HL-60/S4 treated with phorbol 12-myristate 13-acetate at 8.2 ng/mL for 4 days and 3 days (cell line): ENCODE measurements around the gene GPHN.
"Not testable (repeated sequence)": the region's sequence is repeated elsewhere in the genome, so short reads cannot be mapped to it uniquely, and the experiment has no call there.

Experiments
- in situ Hi-C: fragments of 300-500 bp; cut with MboI; formaldehyde crosslinking; loops from 2 replicates; pipeline ENCODE4 v1.15.0; 2022; ENCODE audit warnings: low sequenced_read_pairs

Gene GPHN

DNA sequence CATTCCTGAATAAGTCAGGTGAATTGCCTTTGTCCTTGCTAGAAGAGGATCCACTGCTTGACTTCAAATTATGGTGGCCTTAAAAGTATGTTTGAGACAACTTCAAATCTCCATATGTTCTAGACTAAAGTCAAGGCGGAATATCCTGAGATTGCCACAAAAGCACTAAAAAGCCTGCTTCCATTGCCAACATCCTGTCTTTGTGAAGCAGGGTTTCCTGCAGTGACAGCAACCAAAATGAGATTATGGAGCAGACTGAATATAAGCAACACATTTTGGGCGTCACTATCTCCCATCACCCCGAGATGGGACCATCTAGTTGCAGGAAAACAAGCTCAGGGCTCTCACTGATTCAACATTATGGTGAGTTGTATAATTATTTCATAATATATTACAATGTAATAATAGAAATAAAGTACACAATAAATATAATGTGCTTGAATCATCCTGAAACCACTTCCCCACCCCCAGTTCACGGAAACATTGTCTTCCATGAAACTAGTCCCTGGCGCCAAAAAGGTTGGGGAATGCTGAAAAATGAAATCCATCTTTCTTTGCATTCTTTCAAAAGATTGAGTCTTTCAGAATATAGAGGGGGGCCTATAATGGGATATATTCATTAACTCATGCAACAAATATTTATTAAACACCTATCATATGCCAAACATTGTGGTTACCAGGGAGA lies 143.7 kb downstream of the GPHN start:
- in situ Hi-C loops: no loop called here

DNA sequence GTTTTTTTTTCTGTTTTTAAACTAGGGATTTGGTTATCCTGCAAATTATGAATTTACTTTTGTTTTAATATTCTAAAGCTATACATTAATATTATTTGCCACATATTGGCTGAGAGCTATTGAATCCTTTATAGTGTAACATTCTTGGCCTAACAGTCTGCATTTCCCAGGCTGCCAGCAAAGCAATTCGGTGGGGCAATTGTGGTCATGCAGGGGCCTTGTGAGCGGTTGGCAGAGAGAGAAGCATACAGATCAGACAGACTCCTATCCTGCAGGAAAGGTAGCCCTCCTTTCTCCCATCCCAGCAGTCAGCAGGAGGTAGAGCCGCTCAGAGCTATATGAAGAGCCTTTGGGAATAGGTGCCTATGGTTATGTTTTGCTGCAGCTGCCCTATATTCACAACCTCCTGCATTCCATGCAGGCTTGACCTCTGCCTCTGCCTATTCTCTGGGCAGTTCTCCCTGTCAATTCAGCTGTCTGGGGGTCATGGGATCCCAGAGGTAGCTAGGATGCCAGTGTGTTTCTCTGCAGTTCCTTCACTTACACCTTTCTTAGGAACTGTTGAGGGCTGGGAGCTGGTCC lies 144.7 kb downstream of the GPHN start:
- in situ Hi-C loops: no loop called here

DNA sequence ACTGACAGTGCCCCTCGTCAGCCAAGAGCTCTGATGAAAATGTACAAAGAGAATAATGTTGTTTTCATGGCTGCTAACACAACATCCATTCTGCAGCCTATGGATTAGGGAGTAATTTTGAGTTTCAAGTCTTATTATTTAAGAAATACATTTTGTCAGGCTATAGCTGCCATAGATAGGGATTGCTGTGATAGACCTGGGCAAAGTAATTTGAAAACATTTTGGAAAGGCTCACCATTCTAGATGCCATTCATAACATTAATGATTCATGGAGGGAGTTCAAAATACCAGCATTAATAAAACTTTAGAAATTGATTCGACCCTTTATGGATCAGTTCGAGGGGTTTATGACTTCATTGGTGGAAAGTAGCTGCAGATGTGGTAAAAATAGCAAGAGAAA lies 149.8 kb downstream of the GPHN start:
- in situ Hi-C loops: no loop called here

DNA sequence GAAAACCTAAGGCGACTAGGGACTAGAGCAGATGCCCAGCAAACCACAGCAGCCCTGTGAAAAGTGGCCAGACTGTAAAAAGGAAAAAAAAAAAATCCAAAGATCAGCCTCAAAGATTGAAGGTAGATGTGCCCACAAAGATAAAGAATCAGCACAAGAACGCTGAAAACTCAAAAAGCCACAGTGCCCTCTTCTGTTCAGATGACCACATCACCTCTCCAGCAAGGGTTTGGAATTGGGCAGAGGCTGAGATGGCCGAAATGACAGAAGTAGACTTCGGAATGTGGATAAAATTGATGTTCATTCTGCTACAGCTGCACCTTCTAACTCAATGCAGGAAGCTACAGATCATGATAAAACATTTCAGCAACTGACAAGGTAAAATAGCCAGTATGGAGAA lies 154.4 kb downstream of the GPHN start:
- in situ Hi-C loops: no loop called here

DNA sequence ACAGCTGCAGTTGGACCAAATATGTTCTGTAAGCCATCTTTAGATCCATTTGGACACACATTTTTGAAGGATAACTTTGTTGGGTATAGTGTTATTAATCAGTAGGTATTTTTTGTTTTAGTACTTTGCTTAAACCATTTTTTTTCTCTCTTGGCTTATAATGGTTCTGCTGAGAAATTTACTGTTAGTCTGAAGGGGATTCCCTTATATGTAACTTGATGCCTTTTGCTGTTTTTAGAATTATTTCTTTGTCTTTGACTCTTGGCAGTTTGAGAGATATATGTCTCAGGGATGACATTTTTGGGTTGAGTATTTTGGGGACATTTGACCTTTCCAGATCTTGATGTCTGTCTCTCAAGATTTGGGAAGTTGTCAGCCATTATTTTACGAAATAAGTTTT lies 169.8 kb downstream of the GPHN start:
- in situ Hi-C loops: no loop called here

DNA sequence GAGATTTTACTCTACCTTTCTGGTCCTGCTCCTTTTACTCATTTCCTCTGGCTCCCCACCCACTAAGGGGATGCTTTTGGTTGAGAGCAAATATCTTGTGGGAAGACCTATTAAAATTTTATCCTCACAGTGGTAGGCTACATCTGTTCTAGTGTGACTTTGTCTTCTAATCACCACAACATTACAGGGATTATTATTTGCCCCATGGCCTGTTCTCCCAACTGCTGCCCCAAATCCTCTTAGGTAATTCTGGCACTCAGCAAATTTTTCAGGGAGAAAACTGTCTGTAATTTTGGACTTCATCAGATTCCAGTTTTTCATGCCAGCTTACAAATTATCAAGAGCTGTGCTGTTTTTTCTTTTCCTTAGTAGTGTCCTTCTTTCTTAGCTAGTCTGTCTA lies 172.3 kb downstream of the GPHN start:
- in situ Hi-C loops: no loop called here

DNA sequence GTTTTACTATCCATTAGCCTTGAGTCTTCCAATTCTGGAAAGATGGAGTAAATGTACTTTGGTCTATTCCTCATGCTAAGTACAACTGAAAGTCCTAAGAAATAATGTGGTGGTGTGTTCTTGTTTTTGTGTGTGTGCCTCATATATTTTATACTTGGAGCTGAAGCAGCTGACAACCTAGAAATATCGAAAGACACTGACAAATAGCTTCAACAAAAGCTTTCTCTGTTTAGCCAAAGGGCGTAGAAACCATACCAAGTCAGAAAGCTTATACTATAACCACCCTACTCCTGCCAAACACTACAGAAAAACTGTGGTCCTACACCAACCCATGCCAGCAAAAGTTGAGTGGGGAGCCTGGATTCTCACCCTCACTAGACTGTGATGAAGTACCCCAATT lies 188.4 kb downstream of the GPHN start:
- in situ Hi-C loops: no loop called here

DNA sequence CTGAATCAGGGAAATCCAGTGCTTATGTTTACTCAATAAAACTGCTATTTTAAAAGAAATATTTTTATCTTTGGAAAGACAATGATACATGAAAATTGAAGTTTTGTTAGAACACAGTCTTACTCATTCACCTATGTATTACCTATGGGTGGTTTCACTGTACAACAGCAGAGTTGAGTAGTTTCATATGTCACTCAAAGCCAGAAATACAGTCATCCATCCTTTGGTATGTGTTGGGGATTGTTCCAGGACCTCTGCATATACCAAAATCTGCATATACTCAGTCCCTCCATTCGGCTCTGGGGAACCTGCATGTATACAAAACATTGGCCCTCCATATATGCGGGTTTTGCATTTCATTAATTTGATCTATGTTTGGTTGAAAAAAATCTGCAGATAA lies 190.6 kb downstream of the GPHN start:
- in situ Hi-C loops: no loop called here

DNA sequence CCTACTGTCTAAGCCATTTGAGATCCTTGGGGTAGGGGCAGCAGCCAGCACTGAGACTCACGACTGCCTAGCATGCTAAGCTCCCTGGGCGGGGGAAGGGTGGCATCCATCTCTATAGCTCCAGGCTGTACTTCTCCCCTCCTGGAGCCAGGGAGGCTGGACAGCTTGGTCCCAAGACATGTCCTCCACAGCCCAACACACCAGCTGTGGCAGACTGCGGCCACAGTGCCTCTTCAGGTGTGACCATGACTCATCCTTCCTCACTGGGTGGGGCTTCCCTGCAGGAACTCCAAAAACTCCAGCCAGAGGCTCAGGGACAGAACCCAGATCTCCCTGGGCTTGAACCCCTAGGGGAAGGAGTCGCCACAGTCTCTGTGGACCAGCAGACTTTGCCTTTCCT lies 193.9 kb downstream of the GPHN start:
- in situ Hi-C loops: no loop called here

DNA sequence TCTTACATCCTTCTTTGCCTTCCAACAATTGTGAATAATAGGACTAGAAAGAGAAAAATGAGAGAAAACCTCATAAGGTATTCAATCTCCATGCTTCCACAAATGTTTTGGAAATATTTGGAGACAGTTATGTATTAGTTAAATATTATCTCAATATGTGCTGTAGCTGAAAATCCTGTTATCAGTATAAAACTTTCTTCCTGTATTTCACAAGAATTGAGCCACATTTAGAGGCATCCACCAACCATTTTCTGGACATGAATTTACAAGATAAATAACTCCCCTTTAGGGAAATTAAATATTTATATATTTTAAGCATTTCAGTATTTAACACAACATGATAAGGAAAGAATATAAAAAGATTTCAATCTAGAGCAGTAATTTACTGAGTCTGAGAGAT lies 200.3 kb downstream of the GPHN start:
- in situ Hi-C loops: no loop called here

DNA sequence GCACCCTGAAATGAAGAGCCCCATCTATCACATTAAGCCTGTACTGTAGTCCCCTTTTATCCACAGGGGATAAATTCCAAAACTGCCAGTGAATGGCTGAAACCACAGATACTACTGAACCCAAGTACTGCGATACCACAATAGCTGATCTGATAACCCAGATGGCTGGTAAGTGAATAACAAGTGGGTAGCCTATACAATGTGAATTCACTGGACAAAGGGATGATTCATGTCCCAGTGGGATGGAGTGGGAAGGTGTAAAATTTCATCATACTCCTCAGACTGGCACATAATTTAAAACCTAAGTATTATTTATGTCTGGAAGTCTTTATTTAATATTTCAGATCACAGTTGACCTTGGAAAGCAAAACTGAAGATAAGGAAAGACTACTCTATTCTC lies 201.3 kb downstream of the GPHN start:
- in situ Hi-C loops: no loop called here

DNA sequence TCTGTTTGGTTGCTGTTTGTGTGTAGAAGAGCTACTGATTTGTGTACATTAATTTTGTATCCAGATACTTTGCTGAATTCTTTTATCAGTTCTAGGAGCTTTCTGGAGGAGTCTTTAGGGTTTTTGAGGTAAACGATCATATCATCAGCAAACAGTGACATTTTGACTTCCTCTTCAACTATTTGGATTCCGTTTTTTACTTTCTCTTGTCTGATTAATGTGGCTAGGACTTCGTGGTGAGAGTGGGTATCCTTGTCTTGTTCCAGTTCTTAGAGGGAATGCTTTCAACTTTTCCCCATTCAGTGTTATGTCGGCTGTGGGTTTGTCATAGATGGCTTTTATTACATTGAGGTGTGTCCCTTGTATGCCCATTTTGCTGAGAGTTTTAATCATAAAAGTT lies 206.3 kb downstream of the GPHN start:
- in situ Hi-C loops: not testable (repeated sequence)

DNA sequence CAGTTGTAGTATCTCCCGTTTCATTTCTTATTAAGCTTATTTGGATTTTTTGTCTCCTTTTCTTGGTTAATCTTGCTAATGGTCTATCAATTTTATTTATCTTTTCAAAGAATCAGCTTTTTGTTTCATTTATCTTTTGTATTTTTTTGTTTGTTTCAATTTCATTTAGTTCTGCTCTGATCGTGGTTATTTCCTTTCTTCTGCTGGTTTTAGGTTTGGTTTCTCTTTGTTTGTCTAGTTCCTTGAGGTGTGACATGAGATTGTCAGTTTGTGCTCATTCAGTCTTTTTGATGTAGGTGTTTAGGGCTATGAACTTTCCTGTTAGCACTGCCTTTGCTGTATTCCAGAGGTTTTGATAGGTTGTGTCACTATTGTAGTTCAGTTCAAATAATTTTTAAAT lies 207.4 kb downstream of the GPHN start:
- in situ Hi-C loops: not testable (repeated sequence)

DNA sequence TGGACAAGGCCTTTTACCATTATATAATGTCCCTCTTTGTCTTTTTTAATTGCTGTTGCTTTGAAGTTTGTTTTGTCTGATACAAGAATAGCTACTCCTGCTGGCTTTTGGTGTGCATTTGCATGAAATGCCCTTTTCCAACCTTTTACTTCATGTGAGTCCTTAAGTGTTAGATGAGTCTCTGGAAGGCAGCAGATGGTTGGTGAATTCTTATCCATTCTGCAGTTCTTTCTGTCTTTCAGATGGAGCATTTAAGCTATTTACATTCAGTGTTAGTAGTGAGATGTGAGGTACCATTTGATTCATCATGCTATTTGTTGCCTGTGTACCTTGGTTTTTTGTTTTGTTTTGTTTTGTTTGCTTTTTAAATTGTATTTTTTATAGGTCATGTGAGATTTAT lies 208.3 kb downstream of the GPHN start:
- in situ Hi-C loops: no loop called here

DNA sequence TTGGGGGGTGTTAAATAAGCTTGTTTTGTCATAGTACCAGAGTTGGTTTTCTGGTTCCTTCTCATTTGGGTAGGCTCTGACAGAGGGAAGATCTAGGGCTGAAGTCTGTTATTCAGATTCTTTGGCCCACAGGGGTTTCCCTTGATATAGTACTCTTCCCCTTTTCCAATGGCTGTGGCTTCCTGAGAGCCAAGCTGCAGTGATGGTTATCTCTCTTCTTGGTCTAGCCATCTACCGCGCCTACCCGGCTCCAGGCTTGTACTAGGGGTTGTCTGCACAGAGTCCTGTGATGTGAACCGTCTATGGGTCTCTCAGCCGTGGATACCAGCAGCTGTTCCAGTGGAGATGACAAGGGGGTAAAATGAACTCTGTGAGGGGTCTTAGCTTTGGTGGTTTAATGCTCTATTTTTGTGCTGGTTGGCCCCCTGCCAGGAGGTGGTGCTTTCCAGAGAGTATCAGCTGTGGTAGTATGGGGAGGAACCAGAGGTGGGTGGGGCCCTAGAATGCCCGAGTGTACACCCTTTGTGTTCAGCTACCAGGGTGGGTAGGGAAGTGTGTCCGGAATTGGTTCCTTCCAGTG lies 209.7 kb downstream of the GPHN start:
- in situ Hi-C loops: no loop called here

DNA sequence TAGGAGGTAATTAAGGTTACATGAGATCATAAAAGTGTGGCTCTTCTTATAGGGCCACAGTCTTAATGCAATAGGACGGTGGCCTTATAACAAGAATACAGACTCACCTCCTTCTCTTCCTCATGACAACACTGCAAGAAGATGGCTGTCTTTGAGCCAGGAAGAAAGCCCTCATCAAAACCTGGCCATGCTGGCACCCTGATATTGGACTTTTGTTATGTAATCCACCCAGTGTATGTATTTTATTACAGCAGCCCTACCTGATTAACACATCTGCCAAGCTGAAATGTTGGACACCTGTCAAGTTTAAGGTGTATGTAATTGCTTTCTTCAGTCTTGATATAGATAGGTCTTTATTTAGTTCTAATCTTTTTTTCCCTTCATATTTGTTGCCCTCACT lies 217.0 kb downstream of the GPHN start:
- in situ Hi-C loops: no loop called here

DNA sequence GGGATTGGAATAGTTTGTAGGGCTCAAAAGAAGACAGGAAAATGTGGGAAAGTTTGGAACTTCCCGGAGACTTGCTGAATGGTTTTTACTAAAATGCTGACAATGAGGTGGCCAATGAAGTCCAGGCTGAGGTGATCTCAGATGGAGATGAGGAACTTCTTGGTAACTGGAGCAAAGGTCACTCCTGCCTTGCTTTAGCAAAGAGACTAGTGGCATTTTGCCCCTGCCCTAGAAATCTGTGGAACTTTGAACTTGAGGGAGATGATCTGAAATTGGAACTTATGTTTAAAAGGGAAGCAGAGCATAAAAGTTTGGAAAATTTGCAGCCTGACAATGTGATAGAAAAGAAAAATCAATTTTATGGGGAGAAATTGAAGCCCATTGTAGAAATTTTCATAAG lies 223.4 kb downstream of the GPHN start:
- in situ Hi-C loops: not testable (repeated sequence)

DNA sequence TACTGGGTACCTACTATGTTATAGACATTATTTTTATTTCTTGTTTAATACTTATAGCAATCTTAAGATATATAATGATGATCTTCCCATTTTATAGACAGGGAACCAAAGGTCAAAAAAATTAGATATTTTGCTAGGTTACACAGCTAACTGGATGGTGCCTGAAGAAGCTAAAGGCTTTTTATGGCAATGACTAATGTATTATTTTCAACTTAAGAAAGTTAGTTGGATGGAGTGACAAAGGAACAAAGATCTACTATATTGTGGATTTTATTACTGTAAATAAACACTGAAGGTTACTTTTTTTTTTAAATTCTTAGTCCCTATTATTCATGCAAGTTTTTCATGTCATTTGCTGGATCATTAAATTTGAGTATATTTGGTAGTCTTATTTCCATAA lies 227.9 kb downstream of the GPHN start:
- in situ Hi-C loops: no loop called here

DNA sequence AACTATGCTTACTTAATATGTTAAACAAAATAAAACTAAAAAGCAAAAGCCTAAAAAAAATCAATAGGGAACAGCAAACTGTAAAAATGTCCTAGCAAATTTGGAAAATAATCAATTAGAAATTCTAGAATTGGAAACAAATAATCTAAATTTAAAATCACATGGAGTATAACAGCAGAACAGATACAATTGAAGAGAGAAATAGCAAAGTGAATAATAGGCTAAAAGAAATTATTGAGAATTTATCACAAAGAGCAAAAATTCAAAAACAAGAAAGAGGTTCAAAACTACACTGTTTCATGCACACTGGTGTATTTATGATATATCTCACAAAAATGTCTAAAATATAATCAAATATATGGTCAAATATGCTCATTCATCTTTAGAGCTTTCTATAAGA lies 231.9 kb downstream of the GPHN start:
- in situ Hi-C loops: no loop called here

DNA sequence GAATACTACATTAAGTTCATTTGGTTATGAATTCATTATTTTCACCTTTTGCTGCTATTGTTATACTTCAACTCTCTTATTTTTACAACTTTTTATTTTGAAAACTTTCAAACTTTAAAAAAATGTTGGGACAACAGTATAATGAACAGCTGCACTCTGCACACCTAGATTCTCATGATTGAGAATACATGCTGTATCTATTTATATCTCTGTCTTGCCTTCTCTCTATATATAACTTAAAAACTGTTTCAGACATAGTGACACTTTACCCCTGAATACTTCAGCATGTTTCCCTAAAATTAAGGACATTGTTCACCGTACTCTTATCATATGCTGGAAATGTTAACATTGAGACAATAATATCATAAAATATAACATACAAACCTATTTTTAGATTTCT lies 237.1 kb downstream of the GPHN start:
- in situ Hi-C loops: no loop called here

DNA sequence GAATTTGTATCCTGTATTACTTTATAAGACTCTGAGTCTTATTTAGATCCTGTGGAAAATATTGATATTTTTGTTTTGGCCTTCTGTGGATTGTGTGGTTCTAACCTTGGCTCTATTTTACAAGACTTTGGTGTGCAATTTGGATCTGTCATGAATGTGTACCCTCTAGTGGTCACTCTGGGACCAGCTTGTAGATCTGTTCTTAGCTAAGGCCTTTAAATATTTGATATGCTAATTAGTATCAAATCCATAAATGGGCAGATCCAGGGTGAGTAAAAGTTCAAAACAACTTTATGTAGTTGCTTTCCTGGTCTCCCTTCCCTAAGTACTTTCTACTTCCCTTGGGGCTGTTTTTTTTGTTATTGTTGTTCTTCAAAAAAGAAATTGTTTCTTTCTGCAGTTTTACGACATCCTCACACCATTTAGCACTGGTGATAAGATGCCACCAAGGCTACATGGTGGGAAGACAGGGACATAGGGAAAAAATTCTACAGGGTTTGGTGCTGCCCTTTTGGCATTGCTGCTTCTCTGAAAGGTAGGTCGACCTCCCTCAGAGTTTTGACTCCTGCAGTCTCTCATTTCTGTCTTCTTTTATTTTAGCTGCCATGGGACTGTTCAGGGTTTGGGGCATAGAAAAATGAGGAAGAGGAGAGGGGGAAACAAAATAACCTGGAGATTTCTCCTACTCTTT lies 238.5 kb downstream of the GPHN start:
- in situ Hi-C loops: no loop called here

DNA sequence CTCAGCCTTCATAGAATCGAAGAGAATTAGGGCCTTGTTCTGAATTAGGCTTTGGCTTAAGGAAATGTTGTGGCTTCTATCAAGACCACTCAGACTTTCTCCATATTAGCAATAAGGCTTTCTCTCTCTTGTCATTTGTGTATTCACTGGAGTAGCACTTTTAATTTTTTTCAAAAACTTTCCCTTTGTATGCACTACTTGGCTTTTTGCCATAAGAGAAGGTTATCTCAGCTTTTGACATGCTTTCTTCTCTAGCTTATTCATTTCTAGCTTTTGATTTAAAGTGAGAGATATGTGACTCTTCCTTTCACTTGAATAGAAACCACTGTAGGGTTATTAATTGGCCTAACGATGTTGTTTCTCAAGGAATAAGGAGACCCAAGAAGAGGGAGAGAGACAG lies 244.2 kb downstream of the GPHN start:
- in situ Hi-C loops: no loop called here
